Osteoblast (primary cell): ENCODE measurements around the gene UBE2Z. TPM values are rescaled to one million over a fixed set of nuclear protein-coding genes. Genes with fewer than 3 reads are reported as not detected.

Experiments used
- DNase-seq: peaks from one replicate; pipeline ENCODE4 v3.0.0; 2011; ENCODE audit warnings: low spot score, mixed read lengths; ENCODE audit not compliant: insufficient read length; ENCODE audit errors: missing footprints
- H2AFZ ChIP-seq: 2 replicates; pipeline ENCODE4 v1.6.0; 2011; ENCODE audit warnings: mild to moderate bottlenecking, low read length
- H3K27ac ChIP-seq: 2 replicates; pipeline ENCODE4 v1.5.1; 2011; ENCODE audit warnings: mild to moderate bottlenecking, low read depth, low read length, moderate library complexity
- H3K27me3 ChIP-seq: 2 replicates; pipeline ENCODE4 v1.6.0; 2012; ENCODE audit warnings: mild to moderate bottlenecking, control low read depth, inconsistent platforms, low read length, moderate library complexity; ENCODE audit not compliant: insufficient read depth
- H3K36me3 ChIP-seq: 2 replicates; pipeline ENCODE4 v1.5.1; 2011; ENCODE audit warnings: mild to moderate bottlenecking, low read length, control low read depth, moderate library complexity; ENCODE audit not compliant: insufficient read depth
- H3K4me1 ChIP-seq: 2 replicates; pipeline ENCODE4 v1.5.1; 2011; ENCODE audit warnings: mild to moderate bottlenecking, low read length, control low read depth, moderate library complexity; ENCODE audit not compliant: insufficient read depth
- H3K4me2 ChIP-seq: 2 replicates; pipeline ENCODE4 v1.6.0; 2011; ENCODE audit warnings: mild to moderate bottlenecking, low read length; ENCODE audit not compliant: insufficient read depth
- H3K4me3 ChIP-seq: fragments of 200-600 bp; sonication (generic); 3 replicates; pipeline ENCODE4 v1.5.1; 2012; ENCODE audit warnings: mild to moderate bottlenecking, low read length, inconsistent platforms; ENCODE audit not compliant: insufficient read depth
- H3K79me2 ChIP-seq: 2 replicates; pipeline ENCODE4 v1.6.0; 2012; ENCODE audit warnings: mild to moderate bottlenecking, low read length, control low read depth, inconsistent platforms; ENCODE audit not compliant: insufficient read depth
- H3K9me3 ChIP-seq: 2 replicates; pipeline ENCODE4 v1.5.1; 2011; ENCODE audit warnings: low read depth, low read length, control low read depth
- H4K20me1 ChIP-seq: 2 replicates; pipeline ENCODE4 v1.6.0; 2012; ENCODE audit warnings: mild to moderate bottlenecking, low read length, control low read depth; ENCODE audit not compliant: insufficient read depth
- CTCF ChIP-seq: IDR thresholded peaks from 2 replicates; pipeline ENCODE4 v1.5.1; 2011; ENCODE audit warnings: mild to moderate bottlenecking, low read depth, low read length, moderate library complexity; ENCODE audit errors: extremely low read depth
- total RNA-seq: library from RNA; depleted of rRNA; stranded (reverse); fragments of >200 nt; gene quantifications from 2 replicates; pipeline ENCODE4 v1.2.3, GENCODE V29; 2012

The UBE2Z gene
- total RNA-seq, 1 donor = 98.8 TPM

GRCh38 chr17:48961516-48962233 lies 53.5 kb downstream of the UBE2Z start:
- Histone ChIP-seq H2AFZ (peak overlapping the region; percentile 88), H3K36me3 (no peaks in the 10 kb centered on the region), H3K79me2 (no peaks in the 10 kb centered on the region), H3K9me3 (no peaks in the 10 kb centered on the region), H3K27ac (peak overlapping the region; percentile 49), H3K27me3 (no peaks in the 10 kb centered on the region), H3K4me3 (peak overlapping the region; percentile 51), H4K20me1 (no peaks in the 10 kb centered on the region), H3K4me2 (peak overlapping the region; percentile 80), H3K4me1 (peaks cover 16% of the 10 kb centered on the region)
- peak; percentile 94 for DNase-seq
- no peak for TF ChIP-seq CTCF

- DNase-seq = no peak
- Histone ChIP-seq H3K27me3 (no peaks in the 10 kb centered on the region), H3K4me3 (no peak overlapping the region), H4K20me1 (no peaks in the 10 kb centered on the region), H2AFZ (peak overlapping the region; percentile 10), H3K9me3 (no peaks in the 10 kb centered on the region), H3K36me3 (no peaks in the 10 kb centered on the region), H3K79me2 (no peaks in the 10 kb centered on the region), H3K4me1 (peaks cover 21% of the 10 kb centered on the region), H3K27ac (no peak overlapping the region), H3K4me2 (no peak overlapping the region)
- no peak for TF ChIP-seq CTCF
These were observed 62.0 kb downstream of the UBE2Z start for GRCh38 chr17:48970224-48970623.

- Histone ChIP-seq H3K27ac (peak overlapping the region; percentile 93), H3K27me3 (no peaks in the 10 kb centered on the region), H3K79me2 (no peaks in the 10 kb centered on the region), H3K9me3 (no peaks in the 10 kb centered on the region), H3K36me3 (no peaks in the 10 kb centered on the region), H3K4me1 (peaks cover 21% of the 10 kb centered on the region), H3K4me2 (no peak overlapping the region), H4K20me1 (no peaks in the 10 kb centered on the region), H2AFZ (no peak overlapping the region), H3K4me3 (no peak overlapping the region)
- DNase-seq = no peak
- TF ChIP-seq CTCF = no peak
These were observed 62.9 kb downstream of the UBE2Z start for GRCh38 chr17:48970865-48971687.

GRCh38 chr17:48972749-48973097 lies 64.5 kb downstream of the UBE2Z start:
- TF ChIP-seq CTCF = no peak
- H3K27me3 ChIP-seq = no peaks in the 10 kb centered on the region
- H3K4me3 ChIP-seq = peak overlapping the region; percentile 49
- no peaks in the 10 kb centered on the region for H3K9me3 ChIP-seq
- H4K20me1 ChIP-seq = no peaks in the 10 kb centered on the region
- no peak for DNase-seq
- H3K4me2 ChIP-seq = peak overlapping the region; percentile 79
- H3K4me1 ChIP-seq = peaks cover 21% of the 10 kb centered on the region
- H3K79me2 ChIP-seq = no peaks in the 10 kb centered on the region
- peak overlapping the region; percentile 93 for H3K27ac ChIP-seq
- no peaks in the 10 kb centered on the region for H3K36me3 ChIP-seq
- peak overlapping the region; percentile 69 for H2AFZ ChIP-seq
